ENCODE data around the gene ITGB3. TPM values are rescaled to one million over a fixed set of nuclear protein-coding genes. Genes with fewer than 3 reads are reported as not detected.

The ITGB3 gene
- total and polyA plus RNA-seq, 2 experiments from 2014 or later, result 3.5 to 7.2 TPM

GRCh38 chr17:47279062-47279801 is 25.6 kb downstream of the ITGB3 start:
- Histone ChIP-seq H3K27ac (peak overlapping the region; percentile 90), H4K20me1 (ENCODE audit: insufficient read depth) (no peaks in the 10 kb centered on the region), H3F3A (ENCODE audit: insufficient read depth) (peaks cover 57% of the 10 kb centered on the region), H2AFZ (peak overlapping the region; percentile 32; the same call in 1 of the 2 replicates), H3K79me2 (ENCODE audit: insufficient read depth) (no peaks in the 10 kb centered on the region), H3K4me2 (ENCODE audit: unreplicated experiment) (peak overlapping the region; percentile 63), H3K4me3 (peak overlapping the region; percentile 32), H3K9me2 (ENCODE audit: insufficient read depth) (no peaks in the 10 kb centered on the region), H3K27me3 (replicated peaks; ENCODE audit: insufficient read depth) (no peaks in the 10 kb centered on the region), H3K4me1 (ENCODE audit: insufficient read depth) (peaks cover 60% of the 10 kb centered on the region), H3K36me3 (ENCODE audit: low read depth) (no peaks in the 10 kb centered on the region), H3K9ac (peak overlapping the region; percentile 72), H3K9me3 (ENCODE audit: low read depth) (no peaks in the 10 kb centered on the region)
- in situ Hi-C loops (cut with MboI), result no loop called here
- DNase-seq, result peak; percentile 98
- WGBS, 2 experiments (ENCODE audit: low coverage in 1 of 2, low lambda C conversion rate in 2 of 2, missing lambda C conversion rate in 2 of 2), result 1 to 3% methylated on average over 10 of the region's 10 CpGs
- TF ChIP-seq EZH2 (IDR thresholded peaks at IDR 0.05; ENCODE audit: insufficient read depth, poor library complexity, severe bottlenecking) (no peak), EZH2phosphoT487 (IDR thresholded peaks at IDR 0.05; ENCODE audit: insufficient read depth, low read depth) (peak; percentile 92)

- Histone ChIP-seq H2AFZ (0 out of 2 replicates have a peak overlapping the region, but pooled peaks have one; percentile 32), H3F3A (ENCODE audit: insufficient read depth) (peaks cover 46% of the 10 kb centered on the region), H3K27ac (peak overlapping the region; percentile 90), H3K9ac (peak overlapping the region; percentile 72), H3K79me2 (ENCODE audit: insufficient read depth) (no peaks in the 10 kb centered on the region), H4K20me1 (ENCODE audit: insufficient read depth) (no peaks in the 10 kb centered on the region), H3K4me3 (peak overlapping the region; percentile 12; the same call in 1 of the 2 replicates), H3K4me1 (ENCODE audit: insufficient read depth) (peaks cover 55% of the 10 kb centered on the region), H3K4me2 (ENCODE audit: unreplicated experiment) (peak overlapping the region; percentile 39), H3K9me2 (ENCODE audit: insufficient read depth) (no peaks in the 10 kb centered on the region), H3K36me3 (ENCODE audit: low read depth) (no peaks in the 10 kb centered on the region), H3K9me3 (ENCODE audit: low read depth) (no peaks in the 10 kb centered on the region), H3K27me3 (replicated peaks; ENCODE audit: insufficient read depth) (no peaks in the 10 kb centered on the region)
- TF ChIP-seq EZH2phosphoT487 (IDR thresholded peaks at IDR 0.05; ENCODE audit: insufficient read depth, low read depth), result no peak
- TF ChIP-seq EZH2 (IDR thresholded peaks at IDR 0.05; ENCODE audit: insufficient read depth, poor library complexity, severe bottlenecking), result no peak
- in situ Hi-C loops (cut with MboI), result no loop called here
- DNase-seq, result peak; percentile 50
- 47 to 52% methylated on average over 14 of the region's 14 CpGs for WGBS, 2 experiments (ENCODE audit: low coverage in 1 of 2, low lambda C conversion rate in 2 of 2, missing lambda C conversion rate in 2 of 2)
Measured at GRCh38 chr17:47280072-47280811, 26.6 kb downstream of the ITGB3 start.

GRCh38 chr17:47281216-47281615 is 27.6 kb downstream of the ITGB3 start:
- Histone ChIP-seq H3K4me1 (ENCODE audit: insufficient read depth) (peaks cover 45% of the 10 kb centered on the region), H4K20me1 (ENCODE audit: insufficient read depth) (no peaks in the 10 kb centered on the region), H3K27ac (no peak overlapping the region), H3K4me2 (ENCODE audit: unreplicated experiment) (no peak overlapping the region), H3K9me2 (ENCODE audit: insufficient read depth) (no peaks in the 10 kb centered on the region), H3K79me2 (ENCODE audit: insufficient read depth) (no peaks in the 10 kb centered on the region), H3K9me3 (ENCODE audit: low read depth) (no peaks in the 10 kb centered on the region), H3F3A (ENCODE audit: insufficient read depth) (peaks cover 42% of the 10 kb centered on the region), H3K4me3 (no peak overlapping the region), H2AFZ (no peak overlapping the region), H3K36me3 (ENCODE audit: low read depth) (no peaks in the 10 kb centered on the region), H3K27me3 (replicated peaks; ENCODE audit: insufficient read depth) (no peaks in the 10 kb centered on the region), H3K9ac (no peak overlapping the region)
- DNase-seq, result no peak
- no peak for TF ChIP-seq EZH2phosphoT487 (IDR thresholded peaks at IDR 0.05; ENCODE audit: insufficient read depth, low read depth)
- in situ Hi-C loops (cut with MboI), result no loop called here
- WGBS, 2 experiments (ENCODE audit: low coverage in 1 of 2, low lambda C conversion rate in 2 of 2, missing lambda C conversion rate in 2 of 2), result 77 to 78% methylated on average over 6 of the region's 6 CpGs

- H4K20me1 ChIP-seq (ENCODE audit: insufficient read depth), result no peaks in the 10 kb centered on the region
- no peak overlapping the region for H3K9ac ChIP-seq
- H3K9me2 ChIP-seq (ENCODE audit: insufficient read depth), result no peaks in the 10 kb centered on the region
- H3K4me3 ChIP-seq, result no peak overlapping the region
- no peak overlapping the region for H2AFZ ChIP-seq
- peaks cover 22% of the 10 kb centered on the region for H3K4me1 ChIP-seq (ENCODE audit: insufficient read depth)
- no peaks in the 10 kb centered on the region for H3K79me2 ChIP-seq (ENCODE audit: insufficient read depth)
- H3K36me3 ChIP-seq (ENCODE audit: low read depth), result no peaks in the 10 kb centered on the region
- 97 to 99% methylated on average over 6 of the region's 6 CpGs for WGBS, 2 experiments (ENCODE audit: low coverage in 1 of 2, low lambda C conversion rate in 2 of 2, missing lambda C conversion rate in 2 of 2)
- H3K9me3 ChIP-seq (ENCODE audit: low read depth), result no peaks in the 10 kb centered on the region
- no peak overlapping the region for H3K4me2 ChIP-seq (ENCODE audit: unreplicated experiment)
- no peaks in the 10 kb centered on the region for H3K27me3 ChIP-seq (replicated peaks; ENCODE audit: insufficient read depth)
- no peak for TF ChIP-seq EZH2 (IDR thresholded peaks at IDR 0.05; ENCODE audit: insufficient read depth, poor library complexity, severe bottlenecking)
- TF ChIP-seq EZH2phosphoT487 (IDR thresholded peaks at IDR 0.05; ENCODE audit: insufficient read depth, low read depth), result no peak
- H3K27ac ChIP-seq, result no peak overlapping the region
- H3F3A ChIP-seq (ENCODE audit: insufficient read depth), result peaks cover 20% of the 10 kb centered on the region
- DNase-seq, result no peak
- in situ Hi-C loops (cut with MboI), result no loop called here
Measured at GRCh38 chr17:47285003-47285402, 31.4 kb downstream of the ITGB3 start.

Measured in GM23248 (cell line).